ENCODE data around the gene GOLGA6L1.

Gene GOLGA6L1

DNA sequence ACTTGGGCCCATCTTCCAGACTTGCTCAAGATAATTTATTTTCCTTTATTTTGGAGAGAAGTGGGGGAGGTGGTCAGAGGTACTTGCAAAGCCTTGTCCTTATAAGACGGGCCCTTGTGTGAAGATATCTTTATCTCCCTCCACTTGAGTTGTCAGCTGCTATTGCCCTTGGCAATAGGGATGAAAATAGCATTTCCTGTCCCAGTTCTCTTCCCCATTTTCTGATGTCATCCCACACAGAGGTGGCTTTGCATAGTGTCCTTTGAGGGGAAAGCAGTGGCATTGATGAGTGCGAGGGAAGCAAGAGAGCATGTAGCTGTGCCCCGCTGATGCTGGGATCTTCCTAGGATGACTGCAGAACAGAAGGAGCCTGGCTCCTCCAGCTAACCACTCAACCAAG, 55.4 kb downstream of the GOLGA6L1 start:
- no peak overlapping the region for H3K4me3 ChIP-seq (ENCODE audit: low read length)
- TF ChIP-seq, protein P1, sequence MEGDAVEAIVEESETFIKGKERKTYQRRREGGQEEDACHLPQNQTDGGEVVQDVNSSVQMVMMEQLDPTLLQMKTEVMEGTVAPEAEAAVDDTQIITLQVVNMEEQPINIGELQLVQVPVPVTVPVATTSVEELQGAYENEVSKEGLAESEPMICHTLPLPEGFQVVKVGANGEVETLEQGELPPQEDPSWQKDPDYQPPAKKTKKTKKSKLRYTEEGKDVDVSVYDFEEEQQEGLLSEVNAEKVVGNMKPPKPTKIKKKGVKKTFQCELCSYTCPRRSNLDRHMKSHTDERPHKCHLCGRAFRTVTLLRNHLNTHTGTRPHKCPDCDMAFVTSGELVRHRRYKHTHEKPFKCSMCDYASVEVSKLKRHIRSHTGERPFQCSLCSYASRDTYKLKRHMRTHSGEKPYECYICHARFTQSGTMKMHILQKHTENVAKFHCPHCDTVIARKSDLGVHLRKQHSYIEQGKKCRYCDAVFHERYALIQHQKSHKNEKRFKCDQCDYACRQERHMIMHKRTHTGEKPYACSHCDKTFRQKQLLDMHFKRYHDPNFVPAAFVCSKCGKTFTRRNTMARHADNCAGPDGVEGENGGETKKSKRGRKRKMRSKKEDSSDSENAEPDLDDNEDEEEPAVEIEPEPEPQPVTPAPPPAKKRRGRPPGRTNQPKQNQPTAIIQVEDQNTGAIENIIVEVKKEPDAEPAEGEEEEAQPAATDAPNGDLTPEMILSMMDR (IDR thresholded peaks at IDR 0.05; ENCODE audit: insufficient read depth, low read depth, low read length, missing control alignments), result no peak
- DNase-seq (ENCODE audit: low read depth), result no peak

- TF ChIP-seq, protein P1 (IDR thresholded peaks at IDR 0.05; ENCODE audit: insufficient read depth, low read depth, low read length, missing control alignments), result no peak
- no peak for DNase-seq (ENCODE audit: low read depth)
- no peak overlapping the region for H3K4me3 ChIP-seq (ENCODE audit: low read length)
Observed at GRCh38 chr15:23079766-23080165, 56.9 kb downstream of the GOLGA6L1 start.

Measured in epithelial cell of esophagus (primary cell).